SW 1271 (cell line): Measurements from ENCODE around the gene SYNDIG1.

Experiments used
- DNase-seq, 2 experiments: peaks; one replicate each; lab custom pipeline; 2025; lab: John Stamatoyannopoulos, UW

Gene SYNDIG1

GRCh38 chr20:24634855-24635254, 165.4 kb downstream of the SYNDIG1 start:
- no peak for DNase-seq

- no peak for DNase-seq
Observed at GRCh38 chr20:24636626-24637025, 167.2 kb downstream of the SYNDIG1 start.

- DNase-seq: no peak
Observed at GRCh38 chr20:24637087-24637486, 167.7 kb downstream of the SYNDIG1 start.

- no peak for DNase-seq
Observed at GRCh38 chr20:24637941-24638340, 168.5 kb downstream of the SYNDIG1 start.

GRCh38 chr20:24638591-24639548, 169.4 kb downstream of the SYNDIG1 start:
- no peak for DNase-seq

GRCh38 chr20:24640276-24640675, 170.8 kb downstream of the SYNDIG1 start:
- no peak for DNase-seq

- DNase-seq: no peak
Observed at GRCh38 chr20:24640686-24641085, 171.3 kb downstream of the SYNDIG1 start.

GRCh38 chr20:24643731-24644626, 174.6 kb downstream of the SYNDIG1 start:
- DNase-seq: no peak

GRCh38 chr20:24646321-24646720, 176.9 kb downstream of the SYNDIG1 start:
- DNase-seq: no peak

GRCh38 chr20:24647713-24648112, 178.3 kb downstream of the SYNDIG1 start:
- DNase-seq: no peak

- no peak for DNase-seq
Observed at GRCh38 chr20:24648481-24648880, 179.1 kb downstream of the SYNDIG1 start.

GRCh38 chr20:24648919-24649318, 179.5 kb downstream of the SYNDIG1 start:
- DNase-seq: no peak

GRCh38 chr20:24649787-24650490, 180.5 kb downstream of the SYNDIG1 start:
- no peak for DNase-seq

- DNase-seq: peak; percentile 15 to 25
Observed at GRCh38 chr20:24651171-24651975, 181.9 kb downstream of the SYNDIG1 start.

GRCh38 chr20:24651976-24652345, 182.5 kb downstream of the SYNDIG1 start:
- no peak for DNase-seq

GRCh38 chr20:24653306-24653705, 183.9 kb downstream of the SYNDIG1 start:
- no peak for DNase-seq

GRCh38 chr20:24654425-24654824, 185.0 kb downstream of the SYNDIG1 start:
- DNase-seq: no peak

GRCh38 chr20:24656391-24656790, 187.0 kb downstream of the SYNDIG1 start:
- DNase-seq: no peak

- no peak for DNase-seq
Observed at GRCh38 chr20:24657196-24657595, 187.8 kb downstream of the SYNDIG1 start.

GRCh38 chr20:24657878-24658620, 188.6 kb downstream of the SYNDIG1 start:
- DNase-seq: no peak
